Upper lobe of right lung (tissue), 1 donor: ENCODE data around the gene UMOD. TPM values are rescaled to one million over a fixed set of nuclear protein-coding genes. Genes with fewer than 3 reads are reported as not detected.

Source experiments
- ATAC-seq: fragments of 200-7000 bp; cut with Tn5 transposase; one replicate; pipeline ENCODE4 v1.9.1; 2020; ENCODE audit warnings: mild to moderate bottlenecking, moderate library complexity
- DNase-seq: peaks from one replicate; pipeline ENCODE4 v3.0.0-alpha.2; 2020
- H3K27ac ChIP-seq: fragments of 200-600 bp; one replicate; pipeline ENCODE4 v1.8.0; 2022
- H3K27me3 ChIP-seq: fragments of 200-600 bp; one replicate; pipeline ENCODE4 v1.8.0; 2022; ENCODE audit warnings: mild to moderate bottlenecking
- H3K36me3 ChIP-seq: fragments of 200-600 bp; one replicate; pipeline ENCODE4 v1.8.0; 2022
- H3K4me1 ChIP-seq: fragments of 200-600 bp; one replicate; pipeline ENCODE4 v1.8.0; 2022
- H3K4me3 ChIP-seq: fragments of 200-600 bp; one replicate; pipeline ENCODE4 v1.8.0; 2022; ENCODE audit warnings: mild to moderate bottlenecking
- H3K9me3 ChIP-seq: fragments of 200-600 bp; one replicate; pipeline ENCODE4 v1.8.0; 2022
- CTCF ChIP-seq: fragments of 200-600 bp; IDR thresholded peaks from one replicate; pipeline ENCODE4 v1.8.0; 2022; ENCODE audit warnings: antibody characterized with exemption
- intact Hi-C: fragments of 100-400 bp; cut with DNase I; formaldehyde crosslinking; loops from one replicate; pipeline ENCODE4 v1.11.0; 2022
- long read RNA-seq: library from polyadenylated mRNA; unstranded; transcript quantifications from one replicate; pipeline ENCODE4 v2.0.0, GENCODE V29; 2021
- total RNA-seq: library from RNA; stranded (reverse); fragmentation: NEBNext Ultra II Directional; extraction: Animal tissue kit (Norgen Biotek cat#: 25700); gene quantifications from one replicate; pipeline ENCODE4 v1.2.1, GENCODE V29; 2021
- donor health status: DM: no; HTN: yes; CAD: no; lungs with severe emphysema.

Gene UMOD
- total RNA-seq: not detected
- long read RNA-seq: 0 reads

DNA sequence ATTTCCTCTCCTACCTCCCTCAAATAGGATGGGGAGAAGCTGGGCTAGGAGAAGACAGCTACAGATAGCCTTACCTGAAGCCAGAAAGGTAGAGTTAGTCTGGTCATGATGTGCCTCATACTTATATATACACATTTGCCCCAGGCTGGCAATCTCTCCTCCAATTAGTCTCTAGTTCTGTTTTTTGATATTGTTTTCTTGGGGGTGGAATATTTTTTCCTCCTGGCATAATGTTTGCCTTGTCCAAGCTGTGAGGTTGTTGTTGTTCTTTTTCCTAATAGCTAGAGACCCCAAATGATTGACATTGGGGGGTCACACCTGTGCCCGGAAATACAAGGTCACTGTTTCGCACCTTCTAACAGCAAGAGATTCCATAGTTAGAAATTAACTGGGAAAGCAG is at the start of gene UMOD:
Gene UMOD (minus strand): TSS at position 101 of the 400 bp plus-strand sequence. CDS start 1,978 bp downstream, outside the sequence.
- no peak for DNase-seq
- Histone ChIP-seq H3K4me1 (no peaks in the 10 kb centered on the region), H3K9me3 (no peaks in the 10 kb centered on the region), H3K27ac (no peak within 1 kb of the TSS), H3K36me3 (no peaks in the 10 kb centered on the region), H3K27me3 (peaks cover 13% of the 10 kb centered on the region), H3K4me3 (no peak within 1 kb of the TSS)
- no peak for ATAC-seq
- intact Hi-C loops: no loop called here
- TF ChIP-seq CTCF: no peak

DNA sequence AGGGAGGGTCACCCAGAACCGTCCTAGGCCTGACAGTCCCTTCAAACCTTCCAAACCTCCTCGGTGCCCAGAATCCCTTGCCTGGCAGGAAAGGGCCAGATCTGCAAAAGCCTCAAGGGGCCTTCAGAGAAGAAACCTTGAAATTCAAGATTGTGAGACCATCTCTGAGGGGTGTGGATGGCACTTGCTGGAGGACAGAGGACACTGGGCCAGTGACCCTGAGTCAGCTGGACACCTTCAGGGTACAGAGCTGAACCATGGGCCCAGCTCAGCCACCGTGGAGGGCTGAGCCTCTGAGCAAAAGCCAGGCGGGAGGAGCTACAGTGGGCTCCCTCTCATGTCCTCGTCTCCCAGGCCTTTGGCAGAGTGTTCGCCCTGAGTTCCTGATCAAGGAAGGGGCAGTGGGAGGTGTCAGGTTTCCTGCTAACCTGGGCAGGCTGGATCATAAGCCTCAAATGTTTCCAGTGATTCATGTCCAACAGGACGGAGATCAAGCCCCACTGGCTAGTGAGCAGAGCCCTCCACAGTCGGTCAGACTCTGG is 49.0 kb upstream of the UMOD start:
- Histone ChIP-seq H3K9me3 (no peaks in the 10 kb centered on the region), H3K27me3 (no peaks in the 10 kb centered on the region), H3K4me3 (no peak overlapping the region), H3K27ac (no peak overlapping the region), H3K36me3 (no peaks in the 10 kb centered on the region), H3K4me1 (no peaks in the 10 kb centered on the region)
- TF ChIP-seq CTCF: no peak
- DNase-seq: no peak
- intact Hi-C loops: no loop called here
- ATAC-seq: peak; percentile 21

- no peaks in the 10 kb centered on the region for H3K27me3 ChIP-seq
- H3K4me3 ChIP-seq: no peak overlapping the region
- H3K27ac ChIP-seq: no peak overlapping the region
- intact Hi-C loops: no loop called here
- no peak for TF ChIP-seq CTCF
- ATAC-seq (no peak), DNase-seq (no peak)
- no peaks in the 10 kb centered on the region for H3K9me3 ChIP-seq
- H3K36me3 ChIP-seq: no peaks in the 10 kb centered on the region
- no peaks in the 10 kb centered on the region for H3K4me1 ChIP-seq
Observed at GRCh38 chr16:20401066-20401465, 48.6 kb upstream of the UMOD start.

- intact Hi-C loops: no loop called here
- no peaks in the 10 kb centered on the region for H3K27me3 ChIP-seq
- H3K4me3 ChIP-seq: no peak overlapping the region
- no peaks in the 10 kb centered on the region for H3K36me3 ChIP-seq
- DNase-seq: no peak
- no peak for TF ChIP-seq CTCF
- no peak for ATAC-seq
- H3K27ac ChIP-seq: no peak overlapping the region
- H3K9me3 ChIP-seq: no peaks in the 10 kb centered on the region
- H3K4me1 ChIP-seq: peaks cover 3% of the 10 kb centered on the region
Observed at GRCh38 chr16:20399185-20399584, 46.7 kb upstream of the UMOD start.

DNA sequence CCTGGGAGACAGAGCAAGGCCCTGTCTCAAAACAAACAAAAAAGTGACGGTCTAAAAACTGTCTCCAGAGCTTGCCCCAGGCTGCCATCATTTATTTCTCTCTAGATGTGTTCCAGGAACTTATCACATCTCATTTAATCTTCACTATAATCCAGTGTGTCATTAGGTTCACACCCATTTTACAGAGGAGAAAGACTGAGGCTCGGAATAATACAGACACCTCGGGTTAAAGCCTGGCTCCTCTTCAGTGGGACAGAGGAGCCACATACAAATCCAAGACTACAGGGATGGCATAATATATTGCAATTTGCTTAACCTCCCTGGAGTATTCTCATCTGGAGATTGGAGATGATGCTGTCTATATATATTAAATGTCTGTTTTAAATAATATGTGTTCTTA is 46.1 kb upstream of the UMOD start:
- no peak for DNase-seq
- TF ChIP-seq CTCF: no peak

More for the DNA sequence above, 46.1 kb upstream of the UMOD start:
- Histone ChIP-seq H3K4me1 (peaks cover 4% of the 10 kb centered on the region), H3K27me3 (no peaks in the 10 kb centered on the region), H3K4me3 (no peak overlapping the region), H3K9me3 (no peaks in the 10 kb centered on the region), H3K27ac (no peak overlapping the region), H3K36me3 (no peaks in the 10 kb centered on the region)
- intact Hi-C loops: no loop called here
- ATAC-seq: no peak
